Amniotic stem cell (primary cell): ENCODE results near the gene TBX2.
"Not testable (repeated sequence)": the region's sequence is repeated elsewhere in the genome, so short reads cannot be mapped to it uniquely, and the experiment has no call there.

Experiments used
- DNase-seq: peaks from one replicate; lab custom pipeline; 2025; lab: John Stamatoyannopoulos, UW

The TBX2 gene

DNA sequence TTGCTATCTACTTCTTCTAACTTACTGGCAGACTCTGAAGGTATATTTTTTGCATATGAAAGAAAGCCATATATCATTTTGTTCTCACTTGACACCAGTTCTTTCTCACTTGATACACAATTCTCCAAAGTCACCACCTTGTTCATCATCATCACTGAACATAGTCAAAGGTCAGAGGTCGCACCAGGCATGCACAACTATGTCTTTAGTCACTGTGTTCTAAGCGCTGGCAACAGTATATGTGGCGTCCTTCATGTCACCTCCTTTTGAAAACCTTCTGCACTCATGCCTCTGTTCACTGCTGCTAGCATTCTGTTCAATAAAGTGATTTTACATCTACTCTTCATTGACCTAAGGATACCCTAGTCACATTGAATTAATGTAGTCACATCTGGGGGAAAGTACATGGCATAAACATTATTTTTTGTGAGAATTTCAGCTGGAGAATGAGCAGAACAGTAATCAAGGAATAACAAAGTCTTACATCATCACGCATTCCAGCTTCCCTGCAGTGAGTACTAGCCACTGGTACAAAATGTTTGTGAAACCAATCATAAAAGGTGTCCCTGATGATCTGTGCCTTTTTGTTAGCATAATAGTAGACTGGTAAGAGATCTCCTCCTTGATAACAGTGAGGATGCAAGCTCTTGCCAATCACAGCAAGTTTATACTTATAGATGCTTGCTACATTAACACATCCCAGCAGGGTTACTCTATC, 32.1 kb downstream of the TBX2 start:
- no peak for DNase-seq

DNA sequence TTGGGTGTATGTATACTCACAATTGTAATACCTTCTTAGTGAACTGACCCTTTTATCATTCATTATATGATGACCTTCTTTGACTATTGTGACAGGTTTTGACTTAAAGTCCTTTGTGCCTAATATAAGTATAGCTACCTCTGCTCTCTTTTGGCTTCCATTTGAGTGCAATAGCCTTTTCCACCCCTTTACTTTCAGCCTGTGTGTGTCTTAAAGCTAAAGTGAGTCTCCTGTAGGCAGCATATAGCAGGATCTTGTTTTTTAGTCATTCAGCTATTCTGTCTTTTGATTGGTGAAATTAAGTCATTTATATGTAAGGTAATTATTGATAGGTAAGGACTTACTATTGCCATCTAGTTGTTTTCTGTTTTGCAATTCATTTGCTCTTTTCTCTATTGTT, 36.6 kb downstream of the TBX2 start:
- DNase-seq: no peak

DNA sequence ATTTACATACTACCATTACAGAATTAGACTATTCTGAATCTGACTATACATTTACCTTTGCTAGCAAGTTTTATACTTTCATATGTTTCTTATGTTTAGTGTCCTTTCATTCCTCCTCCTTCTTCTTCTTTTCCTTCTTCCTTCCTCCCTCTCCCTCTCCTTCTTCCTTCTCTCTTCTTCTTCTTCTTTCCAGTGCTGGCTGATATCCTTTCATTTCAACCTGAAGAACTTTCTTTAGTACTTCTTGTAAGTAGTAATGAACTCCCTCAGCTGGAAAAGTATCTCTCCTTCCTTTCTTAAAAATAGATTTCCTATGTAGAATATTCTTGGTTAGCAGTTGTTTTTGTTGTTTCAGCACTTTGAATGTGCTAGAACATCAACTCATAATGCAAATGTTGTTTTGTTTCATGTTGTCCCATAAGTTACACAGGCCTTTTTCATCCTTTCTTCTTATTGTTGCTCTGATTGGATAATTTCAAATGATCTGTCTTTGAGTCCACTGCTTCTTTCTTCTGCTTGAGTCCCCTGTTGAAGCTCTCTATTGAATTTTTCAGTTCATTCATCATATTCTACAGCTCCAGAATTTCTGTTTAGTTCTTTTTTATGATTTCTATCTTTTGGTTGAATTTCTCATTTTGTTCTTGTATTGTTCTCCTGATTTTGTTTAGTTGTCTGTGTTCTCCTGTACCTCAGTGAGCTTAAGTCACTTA, 37.5 kb downstream of the TBX2 start:
- DNase-seq: no peak

DNA sequence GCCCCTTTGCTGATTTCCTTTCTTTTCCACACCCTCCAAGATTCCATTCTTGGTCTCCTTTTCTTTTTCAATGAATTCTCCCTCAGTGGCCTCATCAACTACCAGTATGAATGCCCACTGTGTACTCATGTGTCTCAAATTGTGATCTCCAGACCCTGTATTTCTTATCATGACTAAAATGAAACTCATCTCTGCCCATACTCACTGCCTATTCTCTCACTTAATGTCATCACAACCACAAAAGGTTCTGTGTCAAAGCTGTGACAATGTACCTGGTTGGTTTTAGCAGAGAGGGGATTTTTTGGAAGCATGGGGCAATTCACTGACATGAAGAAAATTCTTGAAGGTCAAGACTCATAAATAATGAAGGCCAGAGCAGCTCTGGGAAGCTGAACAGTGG, 41.1 kb downstream of the TBX2 start:
- no peak for DNase-seq

DNA sequence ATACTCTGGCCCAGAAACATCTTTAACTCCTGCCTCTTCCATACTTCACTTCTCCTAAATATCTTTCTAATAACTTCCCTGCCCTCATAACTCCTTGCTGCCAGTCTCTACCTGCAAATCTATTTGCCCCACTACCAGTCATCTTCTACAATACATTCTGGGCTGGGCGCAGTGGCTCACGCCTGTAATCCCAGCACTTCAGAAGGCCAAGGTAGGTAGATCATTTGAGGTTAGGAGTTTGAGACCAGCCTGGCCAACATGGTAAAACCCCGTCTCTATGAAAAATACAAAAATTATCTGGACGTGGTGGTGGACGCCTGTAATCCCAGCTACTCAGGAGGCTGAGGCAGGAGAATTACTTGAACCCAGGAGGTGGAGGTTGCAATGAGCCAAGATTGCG, 41.9 kb downstream of the TBX2 start:
- DNase-seq: not testable (repeated sequence)

DNA sequence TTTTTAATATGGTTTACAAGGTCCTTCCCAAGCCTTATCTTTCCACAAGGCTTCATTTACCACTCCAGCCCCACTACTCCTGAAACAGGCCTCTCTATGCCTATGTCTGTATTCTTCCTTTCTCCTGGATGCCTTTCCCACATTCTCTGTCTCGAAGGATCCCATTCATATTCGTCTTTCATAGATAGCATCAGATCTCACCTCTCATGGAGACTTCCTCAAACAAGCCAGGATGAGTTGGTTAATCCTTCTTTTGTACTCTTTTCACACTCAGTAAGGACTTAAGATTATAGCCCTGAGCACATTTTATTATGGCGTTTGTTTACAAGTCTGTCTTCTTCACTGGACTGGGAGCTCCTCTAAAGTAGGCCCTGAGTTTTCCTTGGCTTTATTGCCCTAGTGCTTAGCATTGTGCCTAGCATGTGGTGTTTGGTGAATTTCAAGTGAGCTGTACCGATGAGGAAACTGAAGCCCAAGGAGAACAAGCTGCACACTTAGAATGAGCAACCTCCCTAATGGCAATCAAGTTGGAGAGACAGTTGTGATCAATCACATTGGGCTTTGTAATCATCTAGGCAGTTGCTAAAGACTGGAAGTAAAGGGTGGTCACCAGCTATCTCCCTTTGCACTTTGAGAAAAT, 42.6 kb downstream of the TBX2 start:
- no peak for DNase-seq

DNA sequence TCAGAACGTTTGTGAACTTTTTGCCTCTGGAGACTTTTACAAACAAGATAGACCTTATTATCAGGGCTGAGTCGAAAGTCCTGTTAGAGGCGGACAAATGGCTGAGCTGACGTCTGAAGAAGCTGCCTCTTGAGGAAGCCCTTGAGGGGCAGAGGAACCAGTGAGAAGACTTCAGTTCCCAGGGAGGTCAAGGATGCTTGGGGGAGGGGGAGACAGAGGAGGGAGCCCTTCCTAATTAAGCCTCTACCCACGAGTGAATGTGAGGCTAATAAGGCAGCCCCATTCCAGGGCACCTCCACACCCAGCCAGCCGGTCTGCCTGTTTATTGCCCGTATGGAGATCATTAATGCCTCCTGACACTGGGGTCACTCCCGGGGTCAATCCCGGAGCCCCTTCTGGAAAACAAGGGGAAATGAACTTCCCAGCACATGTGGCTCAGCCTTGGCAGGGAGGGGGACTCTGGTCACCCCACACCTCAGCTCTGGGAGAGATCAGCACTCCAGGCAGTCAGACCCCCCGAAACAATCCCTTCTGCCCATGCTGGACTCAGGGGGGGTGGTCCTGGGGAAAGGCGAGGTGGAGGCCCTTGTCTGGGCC, 43.3 kb downstream of the TBX2 start:
- no peak for DNase-seq

DNA sequence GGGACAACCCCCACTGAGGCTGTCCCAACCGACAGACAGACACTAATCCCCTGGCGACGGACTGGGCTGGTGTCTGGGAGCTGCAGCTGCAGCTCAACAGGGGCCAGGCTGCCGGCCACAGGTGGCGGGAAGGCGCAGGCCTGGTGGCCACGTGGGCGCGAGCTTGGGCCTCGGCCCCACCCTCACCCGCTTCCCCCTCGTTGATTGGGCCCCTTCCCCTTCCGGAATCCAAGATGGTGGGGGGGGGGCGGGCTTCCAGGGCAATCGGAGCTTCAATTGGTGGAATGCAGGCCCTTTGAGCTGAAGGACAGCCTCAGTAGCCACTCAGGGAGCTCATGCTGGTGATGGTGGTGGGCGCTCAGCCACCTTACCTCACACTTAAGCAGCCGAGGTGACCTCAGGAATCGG, 43.8 kb downstream of the TBX2 start:
- DNase-seq: no peak

DNA sequence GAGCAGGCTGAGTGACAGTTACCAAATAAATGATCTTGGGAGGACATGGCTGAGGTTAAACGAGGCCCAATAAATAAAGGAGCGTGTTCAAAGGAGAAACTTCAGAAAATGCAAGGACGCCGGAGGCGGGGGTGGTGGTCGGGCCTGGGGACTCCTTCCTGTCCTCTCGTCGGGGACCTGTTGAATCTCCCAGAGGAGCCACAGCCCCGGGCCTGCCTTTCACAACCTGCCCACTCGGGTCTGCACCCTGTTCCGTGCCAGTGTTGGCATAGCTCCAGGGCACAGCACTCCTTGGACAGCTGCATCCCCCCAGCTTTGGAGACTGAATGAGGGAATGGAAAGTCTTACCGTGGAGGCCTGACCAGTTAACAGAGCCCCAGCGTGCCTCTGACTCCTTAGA, 44.4 kb downstream of the TBX2 start:
- no peak for DNase-seq

DNA sequence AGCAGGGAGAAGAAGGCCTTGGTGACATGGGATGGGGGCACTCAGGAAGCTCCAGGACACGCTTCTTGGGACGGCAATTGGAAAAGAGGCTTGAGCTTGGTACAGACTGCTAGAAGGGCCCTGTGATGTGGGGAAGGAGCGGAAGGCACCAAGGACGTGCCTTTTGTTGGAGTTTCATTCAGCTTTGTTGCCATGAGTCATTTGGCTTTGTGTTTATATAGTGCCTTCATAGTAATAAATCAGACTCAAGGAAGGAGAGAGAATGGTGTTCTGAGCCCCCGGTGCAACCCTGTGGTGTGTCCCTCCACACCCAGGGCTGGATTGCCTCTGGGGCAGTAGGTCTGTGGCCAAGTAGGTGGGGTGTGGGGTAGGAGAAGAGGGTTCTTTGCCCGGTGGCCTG, 45.2 kb downstream of the TBX2 start:
- DNase-seq: no peak

DNA sequence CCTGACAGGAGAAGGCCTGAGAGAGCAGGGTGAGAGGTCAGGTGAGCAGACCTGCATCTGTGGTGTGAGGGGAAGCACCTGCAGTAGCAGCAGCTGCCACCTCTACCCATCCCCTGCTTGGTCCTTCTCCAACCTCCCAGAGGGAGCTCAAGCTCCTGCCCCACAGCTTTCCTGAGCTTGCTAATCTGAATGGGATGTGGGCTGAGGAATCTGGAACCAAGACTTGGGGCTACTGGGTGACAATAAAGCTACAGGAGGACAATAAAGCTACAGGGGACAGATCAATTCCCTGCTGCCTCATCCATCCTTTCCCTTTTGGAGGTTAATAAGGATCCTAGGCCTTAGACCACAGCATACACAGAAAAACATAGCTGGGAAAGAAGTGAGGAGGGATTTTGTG, 47.7 kb downstream of the TBX2 start:
- no peak for DNase-seq

DNA sequence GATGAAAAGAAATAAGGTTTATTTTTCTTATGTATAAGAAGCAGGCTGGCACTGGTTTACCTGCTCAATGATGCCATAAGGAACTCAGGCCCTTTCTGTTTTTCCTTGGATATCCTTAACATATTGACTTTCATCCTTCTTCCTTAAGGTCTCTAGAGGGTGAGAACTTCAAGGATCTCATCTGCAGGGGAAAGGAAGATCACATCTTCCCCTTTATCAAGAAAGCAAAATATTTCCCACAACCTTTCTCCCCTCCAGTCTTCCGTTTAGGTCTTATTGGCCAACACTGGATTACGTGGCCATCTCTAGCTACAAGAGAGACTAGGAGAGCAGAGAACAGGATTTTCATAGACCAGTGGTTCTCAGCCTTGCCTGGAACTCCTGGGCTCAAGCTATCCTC, 48.4 kb downstream of the TBX2 start:
- DNase-seq: no peak

DNA sequence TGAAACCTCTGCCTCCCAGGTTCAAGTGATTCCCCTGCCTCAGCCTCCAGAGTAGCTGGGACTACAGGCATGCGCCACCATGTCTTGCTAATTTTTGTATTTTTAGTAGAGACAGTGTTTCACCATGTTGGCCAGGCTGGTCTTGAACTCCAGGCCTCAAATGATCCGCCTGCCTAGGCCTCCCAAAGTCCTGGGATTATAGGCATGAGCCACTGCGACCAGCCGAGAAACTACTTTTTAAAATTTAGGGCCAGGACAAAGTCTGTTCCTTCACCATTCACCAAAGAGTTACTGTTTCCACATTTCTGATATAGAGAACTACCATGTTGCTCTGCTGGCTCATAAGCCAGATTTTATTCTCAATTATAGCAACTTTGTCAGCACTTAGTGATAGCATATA, 49.5 kb downstream of the TBX2 start:
- DNase-seq: not testable (repeated sequence)

DNA sequence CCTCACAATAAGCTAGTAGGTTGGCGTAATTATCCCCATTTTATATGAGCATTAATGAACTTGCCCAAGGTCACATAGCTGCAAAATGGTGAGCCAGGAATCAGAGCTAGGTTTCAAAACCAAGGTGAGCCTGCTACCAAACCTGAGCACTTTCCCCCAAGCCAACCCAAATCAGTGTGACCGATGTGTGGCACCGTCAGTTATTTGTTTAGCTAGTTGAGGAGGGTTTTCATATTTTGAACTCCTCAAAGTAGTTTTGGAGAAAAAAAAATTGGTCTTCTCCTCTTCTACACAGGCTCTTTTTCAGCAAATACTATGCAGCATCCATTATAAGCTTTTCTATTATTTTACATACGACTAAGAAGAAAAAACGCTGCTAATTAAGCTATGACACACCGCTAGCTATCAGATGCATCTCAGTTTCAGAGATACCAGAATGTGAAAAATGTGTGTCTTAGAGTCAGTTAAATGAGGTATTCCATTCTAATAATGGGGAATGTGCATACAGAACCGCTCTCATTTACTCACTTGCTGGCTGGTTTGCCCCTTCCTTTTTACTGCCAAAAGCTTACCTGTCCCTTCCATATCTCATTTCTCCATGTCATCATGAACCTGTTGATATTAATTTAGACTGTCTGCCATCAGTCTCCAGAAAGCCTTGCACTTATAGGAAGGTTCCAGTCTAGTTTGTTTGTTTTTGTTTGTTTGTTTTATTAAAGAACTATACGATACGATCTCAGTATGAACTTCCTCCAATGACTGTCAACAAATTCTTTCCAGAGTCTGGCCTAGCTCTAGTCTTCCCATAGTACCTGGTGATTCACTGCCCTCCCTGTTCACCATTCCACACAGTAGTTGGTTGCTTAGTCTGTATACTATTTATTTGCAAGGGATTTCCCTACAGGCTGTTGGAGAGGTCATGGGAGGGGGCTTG, 50.3 kb downstream of the TBX2 start:
- no peak for DNase-seq

DNA sequence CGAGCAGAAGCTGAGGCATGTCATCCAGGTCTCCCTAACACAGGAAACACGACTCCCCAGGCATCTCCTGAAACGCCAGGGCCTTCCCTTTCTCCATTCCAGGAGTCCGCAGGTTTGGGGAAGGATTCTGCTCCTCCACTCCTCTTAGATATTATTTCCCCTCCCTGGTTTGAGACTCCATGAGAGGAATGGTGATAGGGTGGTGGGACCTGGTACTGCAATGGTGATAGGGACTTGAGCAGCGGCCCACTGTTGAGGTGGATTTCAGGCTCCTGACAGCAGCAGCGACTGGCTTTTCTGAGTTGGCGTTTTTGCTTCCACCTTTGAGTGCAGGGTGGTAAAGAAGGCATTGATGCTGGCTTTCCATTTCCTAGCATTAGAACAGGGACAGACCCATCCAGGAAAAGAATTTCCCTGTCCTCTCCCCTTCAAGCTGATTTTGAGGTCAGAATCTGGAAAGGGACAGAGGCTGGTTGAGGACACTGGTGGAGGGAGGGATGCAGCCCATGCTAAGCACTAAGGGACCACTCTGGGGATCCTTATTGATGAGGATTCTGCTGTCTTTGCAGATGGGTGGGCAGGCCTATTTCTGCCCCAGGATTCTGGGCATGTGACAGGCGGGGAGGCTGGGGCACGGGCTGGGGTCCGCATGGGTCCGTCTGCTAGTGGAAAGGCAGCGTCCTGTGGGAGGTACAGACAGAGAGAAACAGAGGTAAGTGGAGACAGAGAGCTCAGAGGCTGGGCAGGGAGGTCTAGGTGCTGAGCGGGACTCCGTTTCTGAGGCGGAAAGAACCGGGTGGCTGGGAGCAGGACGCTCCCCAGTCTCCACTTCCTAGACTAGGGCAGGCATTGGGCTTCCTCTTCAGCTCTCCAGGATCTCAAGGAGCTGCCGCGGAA, 51.2 kb downstream of the TBX2 start:
- DNase-seq: no peak

DNA sequence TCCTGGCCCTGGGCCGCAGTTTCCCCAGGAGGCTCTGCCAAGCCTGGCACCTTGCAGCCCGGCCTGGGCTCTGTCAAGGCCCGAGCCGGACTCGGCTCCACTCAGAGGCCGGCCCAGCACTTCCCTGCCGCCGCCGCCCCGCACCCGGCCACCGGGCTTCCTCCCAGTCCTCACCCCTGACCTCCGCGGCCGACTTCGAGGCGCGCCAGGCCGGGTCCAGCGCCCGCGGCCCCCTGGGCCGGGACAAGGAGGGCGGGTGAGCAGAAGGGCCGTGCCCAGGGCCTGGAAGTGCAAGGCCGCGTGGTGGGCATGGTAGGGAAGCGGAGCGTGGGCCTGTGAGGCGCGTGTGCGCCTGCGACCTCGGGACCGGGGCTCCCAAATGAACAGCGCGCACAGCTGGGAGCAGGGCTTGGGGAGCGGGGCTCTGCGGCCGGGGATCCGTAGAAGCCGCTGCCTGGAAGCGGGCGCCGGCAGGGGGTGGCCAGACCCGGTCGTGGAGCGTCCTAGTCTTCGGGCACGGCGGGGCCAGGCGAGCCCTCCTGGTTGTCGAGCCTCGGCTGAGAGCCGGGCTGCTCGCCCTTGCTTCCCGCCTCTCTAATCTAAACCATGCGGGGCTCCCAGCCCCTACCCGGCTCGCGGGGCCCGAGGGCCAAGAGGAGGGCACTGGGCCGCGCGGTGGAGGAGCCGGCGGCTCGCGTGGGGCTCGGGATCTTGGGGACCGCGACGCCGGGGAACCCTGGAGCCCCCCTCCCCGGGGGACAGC, 52.1 kb downstream of the TBX2 start:
- no peak for DNase-seq

DNA sequence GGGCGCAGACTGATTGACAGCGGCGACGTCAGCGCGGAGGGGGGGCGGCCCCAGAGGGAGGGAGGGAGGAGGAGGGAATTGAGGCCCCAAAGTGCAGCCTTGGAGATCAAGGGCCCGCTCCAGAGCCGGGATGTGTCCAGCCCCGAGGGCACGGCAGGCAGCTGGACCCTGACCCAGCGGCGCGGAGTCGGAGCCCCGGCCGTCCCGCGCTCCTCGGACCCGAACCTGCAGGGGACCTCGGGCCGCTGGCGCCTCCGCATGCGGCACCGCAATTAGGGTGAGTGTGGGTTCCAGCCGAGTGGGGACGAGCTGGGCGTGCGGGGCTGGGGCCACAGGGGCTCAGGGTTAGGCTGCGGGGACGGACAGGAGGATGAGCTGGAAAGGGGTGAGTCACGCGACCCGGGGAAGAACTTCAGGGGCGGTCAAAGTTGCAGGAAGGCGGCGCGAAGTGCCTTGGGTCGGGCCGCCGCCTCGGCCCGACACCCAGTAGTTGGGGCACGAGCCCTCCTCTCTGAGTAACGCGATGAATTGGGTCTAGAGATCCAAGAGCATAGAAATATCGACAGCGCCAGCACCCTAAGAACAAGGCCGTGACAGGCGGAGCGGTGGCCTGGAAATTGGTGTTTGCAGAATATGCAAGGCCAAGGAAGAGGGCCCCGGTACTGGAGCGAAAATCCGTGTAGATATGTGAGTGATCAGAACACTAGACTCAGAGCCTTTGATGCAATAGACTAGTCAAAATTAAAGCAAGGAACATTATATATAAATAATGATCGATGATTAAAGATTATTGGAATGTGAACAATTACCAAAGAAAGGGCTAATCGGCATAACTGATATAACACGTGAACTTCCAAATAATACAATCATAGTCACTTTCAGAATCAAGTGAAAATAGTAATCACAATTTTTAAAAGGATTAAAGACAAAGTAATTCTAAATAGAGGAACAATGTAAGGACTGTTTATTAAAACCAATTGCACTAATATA, 53.0 kb downstream of the TBX2 start, which contains the start of gene TBX4:
TSS of gene TBX4 (plus strand) at position 122 of the 990 bp plus-strand sequence. CDS start 4,069 bp downstream, outside the sequence.
- DNase-seq: no peak

DNA sequence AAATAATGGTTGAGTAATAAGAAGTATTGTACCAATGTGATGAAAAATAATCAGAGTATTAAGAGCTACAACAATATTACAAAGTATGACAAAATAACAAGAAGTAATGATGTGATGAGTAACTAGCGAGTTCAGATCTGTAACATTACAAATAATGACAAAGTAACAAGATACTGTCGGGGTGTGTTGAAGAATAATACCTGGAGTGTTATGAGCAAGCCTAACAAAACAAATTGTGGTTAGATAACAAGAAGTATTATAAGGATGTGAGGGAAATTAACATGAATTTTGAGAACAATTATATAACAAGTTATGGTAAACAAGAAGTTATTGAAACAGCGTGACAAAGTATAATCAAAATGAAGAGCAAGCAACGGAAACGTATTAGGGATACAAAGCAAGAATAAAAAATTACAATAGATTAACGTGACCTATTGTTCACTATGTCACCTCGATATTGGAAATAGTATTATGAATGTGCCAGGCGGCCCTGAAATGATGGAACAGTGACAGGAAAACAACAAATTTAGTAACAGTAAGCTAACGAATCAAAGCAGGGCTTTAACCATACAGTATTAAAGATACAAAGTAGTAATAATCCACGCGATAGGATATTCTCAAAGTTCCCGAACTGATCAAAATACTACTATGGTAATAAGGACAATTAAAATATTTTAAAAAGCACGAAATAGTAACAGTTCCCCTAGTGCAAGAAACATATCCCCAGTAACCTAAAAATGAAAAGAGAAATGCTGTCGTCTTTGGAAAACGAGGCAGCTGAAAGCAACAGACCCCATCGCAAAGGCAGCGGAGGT, 54.1 kb downstream of the TBX2 start:
- no peak for DNase-seq
